ENCODE results near the gene LIPM.

LIPM gene

DNA sequence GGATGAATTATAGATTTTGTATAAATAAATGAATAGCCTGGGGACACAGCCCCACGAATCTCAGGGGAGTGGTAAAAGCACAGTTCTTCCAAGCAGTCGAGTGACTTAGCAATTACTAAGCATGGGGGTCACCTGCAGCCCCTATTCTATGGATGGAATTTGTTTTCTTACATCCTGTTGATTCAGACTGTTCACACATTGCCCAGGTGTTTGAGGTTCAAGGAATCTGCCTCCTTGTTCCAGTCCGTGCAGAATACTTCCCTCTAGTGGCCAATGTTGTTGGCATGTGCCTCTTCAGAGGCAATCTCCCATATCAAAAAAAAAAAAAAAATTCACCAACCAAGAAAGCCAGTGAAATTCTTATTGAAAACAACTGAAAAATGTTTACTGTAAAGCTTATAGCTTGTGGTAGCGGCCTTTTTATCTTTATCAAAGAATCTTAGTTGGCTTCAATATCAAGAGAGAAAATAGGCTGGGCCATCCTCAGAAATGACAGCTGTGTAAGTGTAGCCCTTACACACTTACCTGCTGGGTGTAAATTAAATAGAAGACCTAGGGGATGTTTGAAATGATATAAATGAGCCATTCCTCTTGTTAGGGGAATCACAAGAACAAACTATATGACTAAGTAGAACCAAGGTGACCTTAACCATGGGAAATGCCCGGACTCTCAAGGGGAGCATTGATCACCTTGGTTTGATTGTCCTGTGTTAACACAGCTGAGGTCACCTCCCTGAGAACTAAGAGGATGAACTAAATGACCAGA is 7.8 kb downstream of the LIPM start (continued):
- TF ChIP-seq, protein P1, sequence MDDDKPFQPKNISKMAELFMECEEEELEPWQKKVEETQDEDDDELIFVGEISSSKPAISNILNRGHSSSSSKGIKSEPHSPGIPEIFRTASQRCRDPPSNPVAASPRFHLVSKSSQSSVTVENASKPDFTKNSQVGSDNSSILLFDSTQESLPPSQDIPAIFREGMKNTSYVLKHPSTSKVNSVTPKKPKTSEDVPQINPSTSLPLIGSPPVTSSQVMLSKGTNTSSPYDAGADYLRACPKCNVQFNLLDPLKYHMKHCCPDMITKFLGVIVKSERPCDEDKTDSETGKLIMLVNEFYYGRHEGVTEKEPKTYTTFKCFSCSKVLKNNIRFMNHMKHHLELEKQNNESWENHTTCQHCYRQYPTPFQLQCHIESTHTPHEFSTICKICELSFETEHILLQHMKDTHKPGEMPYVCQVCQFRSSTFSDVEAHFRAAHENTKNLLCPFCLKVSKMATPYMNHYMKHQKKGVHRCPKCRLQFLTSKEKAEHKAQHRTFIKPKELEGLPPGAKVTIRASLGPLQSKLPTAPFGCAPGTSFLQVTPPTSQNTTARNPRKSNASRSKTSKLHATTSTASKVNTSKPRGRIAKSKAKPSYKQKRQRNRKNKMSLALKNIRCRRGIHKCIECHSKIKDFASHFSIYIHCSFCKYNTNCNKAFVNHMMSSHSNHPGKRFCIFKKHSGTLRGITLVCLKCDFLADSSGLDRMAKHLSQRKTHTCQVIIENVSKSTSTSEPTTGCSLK (tag by site-specific recombination; IDR thresholded peaks at IDR 0.05) = no peak
- TF ChIP-seq ZNF302 (tag by site-specific recombination; IDR thresholded peaks at IDR 0.05; ENCODE audit: low read depth) = no peak
- peak; percentile 81 for TF ChIP-seq ZNF654 (tag by site-specific recombination; IDR thresholded peaks at IDR 0.05; ENCODE audit: low read depth)
- no peak for TF ChIP-seq ZNF785 (tag by site-specific recombination; IDR thresholded peaks at IDR 0.05)
- TF ChIP-seq, protein P2, sequence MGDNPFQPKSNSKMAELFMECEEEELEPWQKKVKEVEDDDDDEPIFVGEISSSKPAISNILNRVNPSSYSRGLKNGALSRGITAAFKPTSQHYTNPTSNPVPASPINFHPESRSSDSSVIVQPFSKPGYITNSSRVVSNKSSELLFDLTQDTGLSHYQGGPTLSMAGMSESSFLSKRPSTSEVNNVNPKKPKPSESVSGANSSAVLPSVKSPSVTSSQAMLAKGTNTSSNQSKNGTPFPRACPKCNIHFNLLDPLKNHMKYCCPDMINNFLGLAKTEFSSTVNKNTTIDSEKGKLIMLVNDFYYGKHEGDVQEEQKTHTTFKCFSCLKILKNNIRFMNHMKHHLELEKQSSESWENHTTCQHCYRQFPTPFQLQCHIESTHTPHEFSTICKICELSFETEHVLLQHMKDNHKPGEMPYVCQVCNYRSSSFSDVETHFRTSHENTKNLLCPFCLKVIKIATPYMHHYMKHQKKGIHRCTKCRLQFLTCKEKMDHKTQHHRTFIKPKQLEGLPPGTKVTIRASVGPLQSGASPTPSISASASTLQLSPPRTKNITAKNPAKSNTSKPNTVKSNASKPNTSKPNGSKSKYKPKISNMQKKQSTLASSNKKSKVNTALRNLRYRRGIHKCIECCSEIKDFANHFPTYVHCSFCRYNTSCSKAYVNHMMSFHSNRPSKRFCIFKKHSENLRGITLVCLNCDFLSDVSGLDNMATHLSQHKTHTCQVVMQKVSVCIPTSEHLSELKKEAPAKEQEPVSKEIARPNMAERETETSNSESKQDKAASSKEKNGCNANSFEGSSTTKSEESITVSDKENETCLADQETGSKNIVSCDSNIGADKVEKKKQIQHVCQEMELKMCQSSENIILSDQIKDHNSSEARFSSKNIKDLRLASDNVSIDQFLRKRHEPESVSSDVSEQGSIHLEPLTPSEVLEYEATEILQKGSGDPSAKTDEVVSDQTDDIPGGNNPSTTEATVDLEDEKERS (tag by site-specific recombination; IDR thresholded peaks at IDR 0.05) = no peak
- TF ChIP-seq ZNF404 (tag by site-specific recombination; IDR thresholded peaks at IDR 0.05) = no peak
- TF ChIP-seq ZNF239 (tag by site-specific recombination; IDR thresholded peaks at IDR 0.05) = no peak
- TF ChIP-seq ZNF768 (tag by site-specific recombination; IDR thresholded peaks at IDR 0.05) = no peak
- no peak for TF ChIP-seq BCL6B (tag by site-specific recombination; IDR thresholded peaks at IDR 0.05)
- peak; percentile 81 for TF ChIP-seq ZNF362 (tag by site-specific recombination; IDR thresholded peaks at IDR 0.05)
- no peak for TF ChIP-seq PRDM10 (tag by site-specific recombination; IDR thresholded peaks at IDR 0.05)
- TF ChIP-seq SP3 (tag by site-specific recombination; IDR thresholded peaks at IDR 0.05) = no peak
- TF ChIP-seq ZNF510 (tag by site-specific recombination; IDR thresholded peaks at IDR 0.05; ENCODE audit: insufficient replicate concordance) = no peak
- no peak for TF ChIP-seq ZNF488 (tag by site-specific recombination; IDR thresholded peaks at IDR 0.05)
- no peak for TF ChIP-seq ZNF274 (IDR thresholded peaks at IDR 0.05; ENCODE audit: low read length)
- no peak for TF ChIP-seq ZNF274 (tag by site-specific recombination; IDR thresholded peaks at IDR 0.05; ENCODE audit: borderline replicate concordance)

Data from HEK293 (cell line).